Ovary (tissue), 9 donors: ENCODE data around the gene LAMA2. TPM values are rescaled to one million over a fixed set of nuclear protein-coding genes. Genes with fewer than 3 reads are reported as not detected.

Experiments used
- DNase-seq, 5 donors: peaks; one replicate each; pipeline ENCODE4 v3.0.0-alpha.2; 2019 to 2020
- H3K27ac ChIP-seq, 2 donors: fragments of 200-600 bp; one replicate each; pipeline versions ENCODE4 v1.5.1 to v1.8.0; 2019 to 2022
- H3K27me3 ChIP-seq: fragments of 200-600 bp; one replicate; pipeline ENCODE4 v1.8.0; 2022
- H3K36me3 ChIP-seq: fragments of 200-600 bp; sonication (generic); one replicate; pipeline ENCODE4 v1.5.1; 2019
- H3K4me1 ChIP-seq: one replicate; pipeline ENCODE4 v1.8.1; 2013; ENCODE audit warnings: mild to moderate bottlenecking, moderate library complexity; ENCODE audit not compliant: insufficient read depth
- H3K4me3 ChIP-seq: fragments of 200-600 bp; sonication (generic); one replicate; pipeline ENCODE4 v1.5.1; 2017
- H3K9me3 ChIP-seq, 2 donors: fragments of 200-600 bp in 1 of 2; sonication (generic) in 1 of 2; one replicate each; pipeline versions ENCODE4 v1.5.1 to v1.8.1; 2013 to 2019; ENCODE audit warnings: mild to moderate bottlenecking in 1 of 2, moderate library complexity in 1 of 2
- EP300 ChIP-seq: sonication (generic); formaldehyde crosslinking; IDR thresholded peaks from one replicate; pipeline ENCODE4 v1.6.1; 2017; ENCODE audit warnings: antibody characterized with exemption
- POLR2A ChIP-seq: fragments of 450-650 bp; IDR thresholded peaks from one replicate; pipeline ENCODE4 v1.6.1; 2017; ENCODE audit warnings: antibody characterized with exemption, mild to moderate bottlenecking, moderate library complexity
- WGBS, 3 donors: extraction: QIAGEN DNeasy Blood & Tissue Kit in 1 of 3; methylation state at CpG; one replicate each; pipeline versions ENCODE4 v1.1.5 to v1.1.7; 2013 to 2017; 5-methylcytosine and 5-hydroxymethylcytosine counted together
- intact Hi-C, 4 donors: fragments of 100-400 bp; cut with DNase I; formaldehyde crosslinking; loops; one replicate each; pipeline versions ENCODE4 v1.11.0 to v1.15.1; 2022 to 2023
- polyA plus RNA-seq, 2 donors: library from polyadenylated mRNA; stranded (reverse); fragments of 200-250 nt in 1 of 2; fragments of 350-450 nt in 1 of 2; fragmentation: Illumina TruSeq in 1 of 2; extraction: RNeasy Lipid Tissue Mini Kit (QIAGEN cat#74804) in 1 of 2; gene quantifications; one replicate each; pipeline ENCODE4 v1.2.3, GENCODE V29; 2013 to 2014
- total RNA-seq, 7 donors: library from RNA; depleted of rRNA in 2 of 7; stranded (reverse); fragments of >200 nt in 2 of 7; fragmentation: NEBNext Ultra II Directional in 3 of 7; extraction: Animal tissue kit (Norgen Biotek cat#: 25700) in 3 of 7; gene quantifications; one replicate each; pipeline versions ENCODE4 v1.1.0 to v1.2.4, GENCODE V29; 2016 to 2023
- TF ChIP-seq, protein P1 (sequence below), 3 donors: fragments of 450-650 bp in 2 of 3; fragments of 200-600 bp in 1 of 3; IDR thresholded peaks; one replicate each; pipeline versions ENCODE4 v1.5.1 to v1.8.0; 2016 to 2022; ENCODE audit warnings: antibody characterized with exemption in 3 of 3, mild to moderate bottlenecking in 1 of 3
- donor health status: DM: no; HTN: no; CAD: no; lungs with moderate emphysema.
- donor health status: DM: no; HTN: no; CAD: no.
- donor health status: Bipolar disorder and iron deficiency.
- donor health status: DM: yes; HTN: yes; CAD: no.
- donor health status: DM: no; HTN: no; CAD: no.
- donor health status: DM: yes; HTN: yes; CAD: no.

LAMA2 gene
- total and polyA plus RNA-seq, 9 donors = 42.5 to 226 (median 121) TPM

DNA sequence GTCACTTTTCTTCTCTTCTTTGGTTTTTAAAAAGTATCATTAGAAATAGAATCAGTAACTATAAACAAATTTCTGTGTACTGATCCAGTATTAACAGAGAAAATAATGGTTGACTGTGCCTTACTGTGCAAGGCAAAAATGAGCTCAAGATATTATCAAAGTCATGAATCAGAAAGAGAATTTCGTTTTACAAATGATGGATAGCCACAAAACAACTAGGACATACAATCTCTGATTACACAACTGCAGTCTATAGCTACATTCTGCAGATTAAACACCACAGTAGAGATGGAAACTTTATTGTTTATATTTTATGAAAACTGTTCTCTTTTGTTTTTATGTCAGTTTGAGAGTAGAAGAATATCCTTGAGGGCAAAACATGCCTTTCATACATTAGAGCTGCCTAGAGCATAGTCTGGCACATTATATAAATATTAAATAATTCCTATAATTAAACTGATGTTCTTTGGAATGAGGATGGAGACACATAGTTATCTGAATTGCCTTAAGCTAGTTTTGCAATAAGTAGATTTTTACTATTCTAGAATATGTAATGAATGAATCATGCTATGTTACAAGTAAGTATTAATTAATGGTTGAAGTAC, 333.1 kb downstream of the LAMA2 start:
- 61 to 70% (median 61%) methylated on average over 1 of the region's 1 CpG for WGBS, 3 donors
- intact Hi-C loops = no loop called here
- Histone ChIP-seq H3K27me3 (no peaks in the 10 kb centered on the region), H3K9me3 (no peaks in the 10 kb centered on the region), H3K27ac (no peak overlapping the region), H3K36me3 (no peaks in the 10 kb centered on the region), H3K4me1 (no peaks in the 10 kb centered on the region), H3K4me3 (no peak overlapping the region)
- TF ChIP-seq, protein P1, sequence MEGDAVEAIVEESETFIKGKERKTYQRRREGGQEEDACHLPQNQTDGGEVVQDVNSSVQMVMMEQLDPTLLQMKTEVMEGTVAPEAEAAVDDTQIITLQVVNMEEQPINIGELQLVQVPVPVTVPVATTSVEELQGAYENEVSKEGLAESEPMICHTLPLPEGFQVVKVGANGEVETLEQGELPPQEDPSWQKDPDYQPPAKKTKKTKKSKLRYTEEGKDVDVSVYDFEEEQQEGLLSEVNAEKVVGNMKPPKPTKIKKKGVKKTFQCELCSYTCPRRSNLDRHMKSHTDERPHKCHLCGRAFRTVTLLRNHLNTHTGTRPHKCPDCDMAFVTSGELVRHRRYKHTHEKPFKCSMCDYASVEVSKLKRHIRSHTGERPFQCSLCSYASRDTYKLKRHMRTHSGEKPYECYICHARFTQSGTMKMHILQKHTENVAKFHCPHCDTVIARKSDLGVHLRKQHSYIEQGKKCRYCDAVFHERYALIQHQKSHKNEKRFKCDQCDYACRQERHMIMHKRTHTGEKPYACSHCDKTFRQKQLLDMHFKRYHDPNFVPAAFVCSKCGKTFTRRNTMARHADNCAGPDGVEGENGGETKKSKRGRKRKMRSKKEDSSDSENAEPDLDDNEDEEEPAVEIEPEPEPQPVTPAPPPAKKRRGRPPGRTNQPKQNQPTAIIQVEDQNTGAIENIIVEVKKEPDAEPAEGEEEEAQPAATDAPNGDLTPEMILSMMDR (IDR thresholded peaks at IDR 0.05) = no peak
- TF ChIP-seq POLR2A = no peak
- TF ChIP-seq EP300 = no peak
- no peak for DNase-seq

DNA sequence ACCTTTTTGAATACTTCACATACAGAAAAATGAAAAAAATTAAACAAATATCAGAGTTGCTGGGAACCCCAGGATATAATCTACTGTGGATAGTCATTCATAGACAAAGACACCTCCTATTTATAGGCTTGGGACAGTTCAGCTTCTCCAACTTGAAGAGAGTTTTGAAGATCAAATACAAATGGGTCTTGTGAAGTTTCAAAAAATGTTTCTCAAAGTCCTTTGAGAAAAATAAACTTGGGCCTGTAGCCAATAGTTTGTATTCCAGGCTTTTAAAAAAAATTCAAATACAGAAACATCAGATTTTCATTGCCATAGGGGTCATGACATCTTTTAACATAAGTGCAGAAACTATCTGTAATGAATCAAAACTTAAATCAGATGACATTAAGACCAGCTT, 334.8 kb downstream of the LAMA2 start:
- TF ChIP-seq POLR2A (no peak), EP300 (no peak)
- TF ChIP-seq, protein P1 (IDR thresholded peaks at IDR 0.05) = no peak
- H3K27ac ChIP-seq = no peak overlapping the region
- H3K4me1 ChIP-seq = no peaks in the 10 kb centered on the region
- intact Hi-C loops = no loop called here
- DNase-seq = no peak
- H3K4me3 ChIP-seq = no peak overlapping the region
- no peaks in the 10 kb centered on the region for H3K36me3 ChIP-seq
- H3K27me3 ChIP-seq = no peaks in the 10 kb centered on the region
- no peaks in the 10 kb centered on the region for H3K9me3 ChIP-seq

DNA sequence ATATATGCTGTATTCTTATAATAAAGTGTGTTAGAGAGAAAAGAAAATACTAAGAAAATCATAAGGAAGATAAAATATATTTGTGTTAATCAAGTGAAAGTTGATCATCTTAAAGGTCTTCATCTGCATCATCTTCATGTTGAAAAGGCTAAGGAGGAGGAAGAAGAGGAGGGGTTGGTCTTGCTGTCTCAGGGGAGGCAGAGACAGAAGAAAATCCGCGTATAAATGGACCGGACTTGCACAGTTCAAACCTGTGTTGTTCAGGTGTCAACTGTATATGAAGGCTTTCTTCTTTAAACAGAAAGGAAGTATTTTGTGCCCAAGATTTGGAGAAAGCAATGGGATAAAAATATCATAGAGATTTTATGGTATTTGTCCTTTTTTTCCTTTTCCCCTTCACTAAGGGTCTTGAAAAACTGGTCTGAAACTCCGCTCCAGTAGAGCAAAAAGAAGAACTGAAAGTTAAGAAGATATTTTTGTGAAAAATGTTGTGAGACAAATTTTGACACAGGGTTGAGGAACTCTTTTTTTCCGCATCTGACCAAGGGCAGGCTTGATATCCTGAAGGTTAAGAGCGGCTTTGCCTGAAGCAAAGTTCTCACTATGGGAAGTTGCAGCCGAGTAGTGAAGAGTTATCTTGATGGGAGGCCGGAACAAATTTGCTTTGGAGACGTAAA, 350.7 kb downstream of the LAMA2 start:
- intact Hi-C loops = no loop called here
- Histone ChIP-seq H3K36me3 (no peaks in the 10 kb centered on the region), H3K27ac (no peak overlapping the region), H3K4me1 (no peaks in the 10 kb centered on the region), H3K4me3 (no peak overlapping the region), H3K9me3 (no peaks in the 10 kb centered on the region), H3K27me3 (no peaks in the 10 kb centered on the region)
- WGBS, 3 donors = 97 to 98% (median 98%) methylated on average over 9 of the region's 9 CpGs
- no peak for DNase-seq
- TF ChIP-seq POLR2A (no peak), EP300 (no peak)
- TF ChIP-seq, protein P1 (IDR thresholded peaks at IDR 0.05) = no peak

DNA sequence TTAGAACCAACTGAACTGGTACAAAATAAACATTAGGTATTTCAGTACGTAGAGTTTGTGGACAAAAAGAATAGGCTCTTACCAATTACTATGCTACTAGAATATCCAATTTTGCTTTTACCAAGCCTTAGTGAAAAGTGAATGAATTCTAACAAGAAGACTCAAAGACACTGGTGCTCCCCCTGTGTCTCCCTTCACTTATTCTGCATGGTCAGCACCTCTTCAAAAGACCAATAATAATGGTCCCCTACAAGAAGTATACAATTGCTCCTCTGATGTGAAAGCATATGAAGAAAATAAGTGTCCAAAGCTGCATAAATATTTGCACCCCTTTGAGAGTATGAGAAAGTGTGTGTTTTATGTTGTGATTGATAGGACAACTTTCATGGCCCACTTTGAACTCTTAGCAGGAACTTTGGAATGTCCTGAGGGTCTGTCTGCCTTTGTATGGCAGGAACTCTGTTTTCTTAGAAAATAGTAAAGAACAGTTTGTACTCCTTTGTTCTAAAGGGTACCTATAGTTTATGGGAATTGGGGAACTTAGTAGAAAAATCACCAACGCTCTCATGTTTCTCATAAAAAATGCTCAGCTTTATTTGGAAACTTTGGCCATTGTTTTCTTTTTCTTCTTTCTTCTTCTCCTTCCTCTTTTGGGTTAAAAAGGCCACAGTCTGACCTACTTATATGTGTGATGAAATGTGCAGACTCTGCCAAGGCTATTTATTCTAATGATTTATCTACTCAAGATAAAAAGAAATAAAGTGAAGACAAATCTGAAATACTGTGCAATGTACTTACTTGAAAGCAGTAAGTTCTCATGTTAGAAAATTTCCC, 352.4 kb downstream of the LAMA2 start:
- TF ChIP-seq POLR2A (no peak), EP300 (no peak)
- TF ChIP-seq, protein P1 (IDR thresholded peaks at IDR 0.05) = no peak
- WGBS, 3 donors = 43 to 48% (median 44%) methylated on average over 2 of the region's 2 CpGs
- Histone ChIP-seq H3K27me3 (no peaks in the 10 kb centered on the region), H3K9me3 (no peaks in the 10 kb centered on the region), H3K4me1 (no peaks in the 10 kb centered on the region), H3K27ac (peak overlapping the region in 1 of 2 donors; percentile 44), H3K4me3 (no peak overlapping the region), H3K36me3 (no peaks in the 10 kb centered on the region)
- no peak for DNase-seq
- intact Hi-C loops = no loop called here
